Measurements from ENCODE around the gene BCCIP. TPM values are rescaled to one million over a fixed set of nuclear protein-coding genes. Genes with fewer than 3 reads are reported as not detected.
A peak's percentile ranks its signal among the peaks of the same experiment; 100 is the strongest.

Gene BCCIP
- total RNA-seq, 1 donor from 2014 or later: 122 TPM

DNA sequence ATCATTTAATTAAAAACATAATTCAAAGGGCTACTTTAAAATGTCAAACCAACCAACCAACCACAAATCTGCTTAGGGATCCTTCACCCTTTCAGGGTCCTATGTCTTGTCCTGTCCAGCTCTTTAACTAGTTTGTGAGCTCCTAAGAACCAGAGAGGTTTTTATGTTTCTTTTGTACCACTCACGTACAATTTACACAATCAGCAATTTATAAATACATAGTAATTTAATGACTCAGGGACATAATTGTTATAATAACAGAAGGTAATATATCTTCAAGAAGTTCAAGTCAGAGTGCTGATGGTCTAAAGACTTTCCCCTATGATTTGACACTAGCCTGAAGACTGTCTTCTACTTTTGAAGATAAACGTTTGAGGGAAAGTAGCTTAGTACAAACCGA lies 41.8 kb downstream of the BCCIP start:
- Histone ChIP-seq H3K27ac (no peak overlapping the region), H3K4me2 (no peak overlapping the region), H3K36me3 (no peaks in the 10 kb centered on the region), H3K27me3 (no peaks in the 10 kb centered on the region), H3K4me1 (no peaks in the 10 kb centered on the region), H3F3A (ENCODE audit: low read depth) (no peaks in the 10 kb centered on the region), H3K9ac (no peak overlapping the region), H4K20me1 (ENCODE audit: low read depth) (no peaks in the 10 kb centered on the region), H3K79me2 (ENCODE audit: low read depth) (peaks cover 1% of the 10 kb centered on the region), H3K4me3 (no peak overlapping the region), H3K9me3 (ENCODE audit: low read depth) (no peaks in the 10 kb centered on the region), H2AFZ (replicated peaks) (no peak overlapping the region)
- Mint-ChIP-seq H3K4me1 (no peaks in the 10 kb centered on the region), H3K36me3 (peaks cover 1% of the 10 kb centered on the region), H3K9me3 (no peaks in the 10 kb centered on the region), H3K4me3 (no peak overlapping the region), H3K27ac (no peak overlapping the region), H3K27me3 (ENCODE audit: insufficient read depth, low read depth) (no peaks in the 10 kb centered on the region)
- DNase-seq (ENCODE audit: low spot score): no peak
- TF ChIP-seq EZH2phosphoT487 (IDR thresholded peaks at IDR 0.05) (no peak), EZH2 (IDR thresholded peaks at IDR 0.05) (no peak)
- TF ChIP-seq, protein P1, sequence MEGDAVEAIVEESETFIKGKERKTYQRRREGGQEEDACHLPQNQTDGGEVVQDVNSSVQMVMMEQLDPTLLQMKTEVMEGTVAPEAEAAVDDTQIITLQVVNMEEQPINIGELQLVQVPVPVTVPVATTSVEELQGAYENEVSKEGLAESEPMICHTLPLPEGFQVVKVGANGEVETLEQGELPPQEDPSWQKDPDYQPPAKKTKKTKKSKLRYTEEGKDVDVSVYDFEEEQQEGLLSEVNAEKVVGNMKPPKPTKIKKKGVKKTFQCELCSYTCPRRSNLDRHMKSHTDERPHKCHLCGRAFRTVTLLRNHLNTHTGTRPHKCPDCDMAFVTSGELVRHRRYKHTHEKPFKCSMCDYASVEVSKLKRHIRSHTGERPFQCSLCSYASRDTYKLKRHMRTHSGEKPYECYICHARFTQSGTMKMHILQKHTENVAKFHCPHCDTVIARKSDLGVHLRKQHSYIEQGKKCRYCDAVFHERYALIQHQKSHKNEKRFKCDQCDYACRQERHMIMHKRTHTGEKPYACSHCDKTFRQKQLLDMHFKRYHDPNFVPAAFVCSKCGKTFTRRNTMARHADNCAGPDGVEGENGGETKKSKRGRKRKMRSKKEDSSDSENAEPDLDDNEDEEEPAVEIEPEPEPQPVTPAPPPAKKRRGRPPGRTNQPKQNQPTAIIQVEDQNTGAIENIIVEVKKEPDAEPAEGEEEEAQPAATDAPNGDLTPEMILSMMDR (IDR thresholded peaks at IDR 0.05): no peak

DNA sequence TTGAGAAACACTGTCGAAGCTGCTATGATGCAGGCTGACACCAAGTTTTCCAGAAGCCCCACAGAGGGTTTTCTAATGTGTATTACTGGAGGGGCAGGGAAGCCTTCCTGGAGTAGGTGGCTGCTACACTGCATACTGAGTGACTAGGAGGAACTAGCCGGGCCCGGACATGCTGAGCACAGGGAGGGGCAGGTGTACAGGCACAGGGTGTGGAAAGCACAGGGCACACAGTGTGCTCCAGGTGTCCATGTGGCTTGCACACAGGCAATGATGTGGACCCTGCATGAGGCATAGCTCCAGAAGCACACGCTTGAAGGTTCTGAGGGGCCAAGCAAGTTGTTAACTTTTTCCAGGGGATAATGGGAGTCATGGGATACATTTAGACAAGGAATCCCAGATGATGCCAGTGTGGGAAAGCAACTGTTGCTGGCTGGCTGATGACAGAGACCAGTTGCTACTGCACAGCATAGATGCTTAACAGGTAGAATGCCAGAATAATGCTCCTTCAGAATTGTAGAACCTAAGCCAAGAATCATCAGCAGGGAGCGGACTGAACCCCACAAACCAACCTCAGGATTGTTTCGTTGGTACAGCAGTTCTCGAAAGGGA lies 43.2 kb downstream of the BCCIP start:
- H3K27ac ChIP-seq: no peak overlapping the region
- H3K36me3 ChIP-seq: no peaks in the 10 kb centered on the region
- no peaks in the 10 kb centered on the region for H3K4me1 ChIP-seq
- no peaks in the 10 kb centered on the region for H3K9me3 Mint-ChIP-seq
- H3K4me3 ChIP-seq: no peak overlapping the region
- H3K9me3 ChIP-seq (ENCODE audit: low read depth): no peaks in the 10 kb centered on the region
- no peak overlapping the region for H2AFZ ChIP-seq (replicated peaks)
- no peak for TF ChIP-seq EZH2phosphoT487 (IDR thresholded peaks at IDR 0.05)
- no peak for TF ChIP-seq EZH2 (IDR thresholded peaks at IDR 0.05)
- TF ChIP-seq, protein P1 (IDR thresholded peaks at IDR 0.05): no peak
- H3K4me3 Mint-ChIP-seq: no peak overlapping the region
- no peaks in the 10 kb centered on the region for H4K20me1 ChIP-seq (ENCODE audit: low read depth)
- no peaks in the 10 kb centered on the region for H3F3A ChIP-seq (ENCODE audit: low read depth)
- no peak overlapping the region for H3K4me2 ChIP-seq
- no peak for DNase-seq (ENCODE audit: low spot score)
- H3K79me2 ChIP-seq (ENCODE audit: low read depth): peaks cover 4% of the 10 kb centered on the region
- peaks cover 1% of the 10 kb centered on the region for H3K36me3 Mint-ChIP-seq
- H3K27me3 Mint-ChIP-seq (ENCODE audit: insufficient read depth, low read depth): peaks cover 2% of the 10 kb centered on the region
- H3K27ac Mint-ChIP-seq: no peak overlapping the region
- H3K9ac ChIP-seq: no peak overlapping the region
- no peaks in the 10 kb centered on the region for H3K27me3 ChIP-seq
- no peaks in the 10 kb centered on the region for H3K4me1 Mint-ChIP-seq

DNA sequence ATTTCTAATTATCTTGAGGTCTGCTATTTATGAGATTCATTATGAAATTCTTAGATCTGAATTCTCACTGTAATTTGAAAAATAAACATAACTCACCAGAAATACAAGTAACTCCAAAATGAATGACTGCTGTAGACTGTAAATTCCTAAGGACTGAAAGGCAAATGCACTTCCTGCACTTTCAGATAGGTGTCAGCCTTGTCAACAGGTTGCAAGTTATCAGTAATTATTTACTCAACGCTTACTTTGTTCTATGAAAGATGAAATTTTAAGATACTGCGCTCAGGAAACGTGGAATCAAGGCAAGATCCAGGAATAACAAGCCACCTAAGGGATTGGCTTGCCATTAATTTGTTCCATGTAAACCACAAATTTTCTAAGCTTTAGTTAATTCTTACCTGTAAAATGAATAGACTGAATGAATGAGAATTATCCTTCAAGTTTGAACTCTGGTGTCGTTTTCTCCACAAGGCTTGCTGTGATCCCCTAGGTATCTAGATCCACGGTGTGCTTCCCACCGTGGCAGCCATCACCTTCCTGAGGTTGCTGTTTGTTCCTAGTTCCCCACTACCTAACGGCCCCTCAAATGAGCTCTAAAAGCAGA lies 45.1 kb downstream of the BCCIP start:
- TF ChIP-seq EZH2phosphoT487 (IDR thresholded peaks at IDR 0.05): no peak
- TF ChIP-seq, protein P1 (IDR thresholded peaks at IDR 0.05): peak; percentile 89
- no peak for TF ChIP-seq EZH2 (IDR thresholded peaks at IDR 0.05)
- no peaks in the 10 kb centered on the region for H4K20me1 ChIP-seq (ENCODE audit: low read depth)
- Mint-ChIP-seq H3K4me1 (no peaks in the 10 kb centered on the region), H3K9me3 (no peaks in the 10 kb centered on the region), H3K36me3 (peaks cover 6% of the 10 kb centered on the region), H3K4me3 (no peak overlapping the region), H3K27me3 (ENCODE audit: insufficient read depth, low read depth) (peaks cover 2% of the 10 kb centered on the region), H3K27ac (no peak overlapping the region)
- peaks cover 4% of the 10 kb centered on the region for H3K79me2 ChIP-seq (ENCODE audit: low read depth)
- H3K27me3 ChIP-seq: no peaks in the 10 kb centered on the region
- H3K9me3 ChIP-seq (ENCODE audit: low read depth): no peaks in the 10 kb centered on the region
- H3K27ac ChIP-seq: no peak overlapping the region
- no peak overlapping the region for H3K4me3 ChIP-seq
- no peaks in the 10 kb centered on the region for H3K36me3 ChIP-seq
- no peaks in the 10 kb centered on the region for H3K4me1 ChIP-seq
- H3K9ac ChIP-seq: no peak overlapping the region
- no peak overlapping the region for H3K4me2 ChIP-seq
- DNase-seq (ENCODE audit: low spot score): peak; percentile 54
- no peaks in the 10 kb centered on the region for H3F3A ChIP-seq (ENCODE audit: low read depth)
- no peak overlapping the region for H2AFZ ChIP-seq (replicated peaks)
